Thoracic aorta (tissue), 2 donors: ENCODE data around the gene NTRK3. TPM values are rescaled to one million over a fixed set of nuclear protein-coding genes. Genes with fewer than 3 reads are reported as not detected.

Experiments used
- ATAC-seq: fragments of 150-250 bp; one replicate; pipeline ENCODE4 v1.8.0; 2017; ENCODE audit warnings: low read depth; ENCODE audit not compliant: insufficient number of reproducible peaks, low FRiP score
- DNase-seq: peaks from one replicate; pipeline ENCODE4 v3.0.0-alpha.2; 2020; ENCODE audit warnings: low spot score
- H3K27ac ChIP-seq, 2 donors: fragments of 200-600 bp; sonication (generic); 1 replicate in 1 of 2; 2 replicates in 1 of 2; pipeline ENCODE4 v1.5.1; 2016; ENCODE audit warnings: mild to moderate bottlenecking in 2 of 2, moderate library complexity in 2 of 2
- H3K27me3 ChIP-seq: fragments of 200-600 bp; sonication (generic); replicated peaks from 2 replicates; pipeline ENCODE4 v1.6.0; 2016; ENCODE audit warnings: mild to moderate bottlenecking; ENCODE audit not compliant: insufficient read depth
- H3K36me3 ChIP-seq: fragments of 200-600 bp; sonication (generic); one replicate; pipeline ENCODE4 v1.5.1; 2016
- H3K4me1 ChIP-seq, 2 donors: fragments of 200-600 bp; sonication (generic); 1 replicate in 1 of 2; 2 replicates in 1 of 2; pipeline versions ENCODE4 v1.5.1 to v1.6.0; 2016; ENCODE audit warnings: low read depth in 2 of 2, mild to moderate bottlenecking in 1 of 2; ENCODE audit not compliant: control insufficient read depth in 1 of 2
- H3K4me3 ChIP-seq: fragments of 200-600 bp; sonication (generic); 2 replicates; pipeline ENCODE4 v1.5.1; 2016; ENCODE audit warnings: mild to moderate bottlenecking
- H3K9me3 ChIP-seq: fragments of 200-600 bp; sonication (generic); 2 replicates; pipeline ENCODE4 v1.5.1; 2016
- total RNA-seq, 2 donors: library from RNA; depleted of rRNA; stranded (reverse); fragments of >200 nt; gene quantifications; one replicate each; pipeline versions ENCODE4 v1.1.0 to v1.2.3, GENCODE V29; 2016
- TF ChIP-seq, protein P1 (sequence below): fragments of 200-600 bp; sonication (generic); IDR thresholded peaks from one replicate; pipeline ENCODE4 v1.5.1; 2019; ENCODE audit warnings: antibody characterized with exemption

The NTRK3 gene
- total RNA-seq, 2 donors from 2014 or later: 84.9 to 87.3 TPM

DNA sequence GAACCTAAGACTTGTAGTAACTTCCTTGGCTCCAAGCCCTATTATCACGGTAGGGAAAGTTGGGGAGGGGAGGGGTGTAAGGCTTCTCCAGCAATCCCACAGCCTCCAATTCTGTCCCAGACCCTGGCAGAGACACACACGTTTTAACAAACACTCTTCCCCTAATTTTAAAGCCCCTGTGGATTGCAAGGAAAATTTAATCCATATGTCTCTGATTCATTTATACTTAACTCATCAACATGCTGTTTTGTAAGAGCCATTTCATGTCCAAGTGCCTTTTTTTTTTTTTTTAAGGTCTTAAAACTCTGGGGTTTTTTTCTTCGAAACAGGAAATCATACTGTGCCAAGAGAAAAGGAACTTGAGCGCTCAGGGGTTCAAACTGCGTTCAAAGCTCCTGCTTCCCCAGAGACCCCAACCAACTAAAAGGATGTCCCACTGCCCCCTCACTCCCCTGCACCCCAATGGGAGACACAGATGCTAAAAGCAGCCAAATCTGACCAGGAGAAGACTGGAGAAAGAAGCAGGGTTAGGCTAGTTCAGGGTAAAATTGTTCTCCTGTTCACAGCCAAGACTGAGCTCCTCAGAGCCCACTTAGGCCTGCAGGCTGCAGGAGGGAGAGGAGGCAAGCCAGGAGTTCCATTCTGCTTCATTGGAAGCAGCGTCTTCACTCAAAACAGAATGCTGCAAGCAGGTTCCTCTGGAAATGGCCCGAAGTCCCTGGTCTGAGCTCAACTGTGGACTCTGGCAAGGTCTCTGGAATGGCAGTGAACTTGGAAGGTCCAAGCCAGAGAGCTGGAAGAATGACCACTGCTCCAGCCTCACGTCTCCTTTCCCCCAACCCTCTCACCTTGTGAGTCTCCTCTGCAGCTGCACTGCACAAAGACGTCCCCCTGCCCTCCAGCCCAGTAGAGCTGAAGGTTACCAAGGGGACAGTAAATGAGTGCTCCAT lies 172.5 kb downstream of the NTRK3 start:
- Histone ChIP-seq H3K4me1 (peaks cover 25 to 83% of the 10 kb centered on the region in 2 donors), H3K27ac (peak overlapping the region; percentile 77 to 82), H3K4me3 (peak overlapping the region; percentile 46), H3K36me3 (no peaks in the 10 kb centered on the region), H3K9me3 (no peaks in the 10 kb centered on the region), H3K27me3 (no peaks in the 10 kb centered on the region)
- DNase-seq: no peak
- ATAC-seq: no peak
- TF ChIP-seq, protein P1, sequence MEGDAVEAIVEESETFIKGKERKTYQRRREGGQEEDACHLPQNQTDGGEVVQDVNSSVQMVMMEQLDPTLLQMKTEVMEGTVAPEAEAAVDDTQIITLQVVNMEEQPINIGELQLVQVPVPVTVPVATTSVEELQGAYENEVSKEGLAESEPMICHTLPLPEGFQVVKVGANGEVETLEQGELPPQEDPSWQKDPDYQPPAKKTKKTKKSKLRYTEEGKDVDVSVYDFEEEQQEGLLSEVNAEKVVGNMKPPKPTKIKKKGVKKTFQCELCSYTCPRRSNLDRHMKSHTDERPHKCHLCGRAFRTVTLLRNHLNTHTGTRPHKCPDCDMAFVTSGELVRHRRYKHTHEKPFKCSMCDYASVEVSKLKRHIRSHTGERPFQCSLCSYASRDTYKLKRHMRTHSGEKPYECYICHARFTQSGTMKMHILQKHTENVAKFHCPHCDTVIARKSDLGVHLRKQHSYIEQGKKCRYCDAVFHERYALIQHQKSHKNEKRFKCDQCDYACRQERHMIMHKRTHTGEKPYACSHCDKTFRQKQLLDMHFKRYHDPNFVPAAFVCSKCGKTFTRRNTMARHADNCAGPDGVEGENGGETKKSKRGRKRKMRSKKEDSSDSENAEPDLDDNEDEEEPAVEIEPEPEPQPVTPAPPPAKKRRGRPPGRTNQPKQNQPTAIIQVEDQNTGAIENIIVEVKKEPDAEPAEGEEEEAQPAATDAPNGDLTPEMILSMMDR: no peak

DNA sequence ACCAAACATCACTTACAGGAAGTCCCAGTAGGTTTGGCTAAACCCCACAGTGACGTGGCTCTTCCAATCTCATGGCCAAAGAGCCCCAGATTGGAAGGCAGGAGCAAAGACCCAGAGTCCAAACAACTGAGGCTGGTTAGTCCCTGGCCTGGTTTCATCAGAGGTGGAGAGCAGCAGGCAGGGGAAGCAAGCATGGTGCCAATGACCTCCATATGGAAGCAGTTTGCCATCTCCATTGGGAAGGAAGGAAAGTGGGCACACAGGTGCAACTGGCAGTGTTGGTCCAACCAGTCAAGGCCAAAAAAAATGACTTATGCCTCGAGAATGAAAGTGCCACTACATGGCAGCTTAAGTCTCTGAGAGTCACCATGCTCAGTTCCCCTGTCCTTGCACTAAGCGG lies 175.9 kb downstream of the NTRK3 start:
- H3K27ac ChIP-seq: peak overlapping the region; percentile 77 to 82
- no peak for ATAC-seq
- no peak for DNase-seq
- H3K4me1 ChIP-seq: peaks cover 32 to 88% of the 10 kb centered on the region in 2 donors
- no peaks in the 10 kb centered on the region for H3K36me3 ChIP-seq
- no peaks in the 10 kb centered on the region for H3K9me3 ChIP-seq
- no peak overlapping the region for H3K4me3 ChIP-seq
- TF ChIP-seq, protein P1: no peak
- H3K27me3 ChIP-seq: no peaks in the 10 kb centered on the region

DNA sequence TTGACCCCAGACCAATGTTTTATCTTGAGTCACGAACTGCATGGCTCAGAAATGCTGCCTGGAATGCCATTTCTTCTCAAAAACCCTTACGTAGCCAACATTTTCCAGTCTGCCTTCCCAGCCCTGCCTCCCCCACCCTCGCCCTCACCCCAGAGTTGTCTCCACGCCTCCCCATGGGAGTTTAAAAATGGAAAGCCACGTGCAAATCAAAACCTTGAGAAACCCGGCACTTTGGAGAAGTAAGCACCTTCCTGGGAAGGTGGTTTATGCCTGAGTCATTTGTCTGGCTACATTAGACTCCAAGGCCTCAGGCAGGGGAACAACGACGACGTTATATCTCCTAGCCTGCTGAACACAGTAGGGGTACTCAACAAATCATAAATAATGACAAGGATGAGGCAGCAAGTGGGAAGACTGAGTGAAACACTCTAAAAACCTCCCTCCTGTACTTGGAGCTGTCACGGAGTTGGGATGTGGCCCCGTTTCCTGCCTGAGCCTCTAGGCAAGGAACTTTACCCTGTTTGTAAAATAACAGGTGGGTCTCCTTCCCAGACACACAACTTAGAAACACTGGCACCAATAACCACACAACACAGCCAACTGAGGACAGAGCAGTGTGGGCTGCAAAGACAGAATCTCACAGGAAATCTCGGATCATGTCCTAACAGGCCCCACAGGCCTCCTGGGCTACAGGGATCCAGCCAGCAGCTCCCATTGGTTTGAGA lies 179.1 kb downstream of the NTRK3 start:
- no peaks in the 10 kb centered on the region for H3K27me3 ChIP-seq
- ATAC-seq (peak; percentile 77), DNase-seq (no peak)
- peaks cover 17 to 78% of the 10 kb centered on the region in 2 donors for H3K4me1 ChIP-seq
- TF ChIP-seq, protein P1: no peak
- H3K36me3 ChIP-seq: no peaks in the 10 kb centered on the region
- no peak overlapping the region for H3K4me3 ChIP-seq
- no peaks in the 10 kb centered on the region for H3K9me3 ChIP-seq
- peak overlapping the region; percentile 75 to 81 for H3K27ac ChIP-seq

DNA sequence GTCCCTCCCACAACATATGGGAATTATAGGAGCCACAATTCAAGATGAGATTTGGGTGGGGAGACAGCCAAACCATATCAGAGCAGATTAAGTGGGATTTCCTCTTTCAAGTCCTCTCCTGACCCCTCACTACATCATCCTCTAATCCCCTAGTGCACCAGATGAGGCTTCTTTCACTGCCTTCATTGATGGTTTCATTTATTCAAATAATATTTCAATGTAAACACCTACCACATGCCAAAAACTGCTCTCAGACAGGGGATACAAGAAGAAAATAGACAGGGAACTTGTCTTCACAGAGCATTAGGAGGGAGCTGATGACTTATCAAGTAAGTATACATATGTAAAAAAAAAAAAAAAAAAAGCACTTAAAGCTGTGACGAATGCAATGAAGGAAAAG lies 180.2 kb downstream of the NTRK3 start:
- no peak overlapping the region for H3K4me3 ChIP-seq
- DNase-seq (no peak), ATAC-seq (no peak)
- TF ChIP-seq, protein P1: no peak
- H3K27ac ChIP-seq: peak overlapping the region; percentile 75 to 81
- H3K36me3 ChIP-seq: no peaks in the 10 kb centered on the region
- no peaks in the 10 kb centered on the region for H3K27me3 ChIP-seq
- peaks cover 15 to 73% of the 10 kb centered on the region in 2 donors for H3K4me1 ChIP-seq
- H3K9me3 ChIP-seq: no peaks in the 10 kb centered on the region

DNA sequence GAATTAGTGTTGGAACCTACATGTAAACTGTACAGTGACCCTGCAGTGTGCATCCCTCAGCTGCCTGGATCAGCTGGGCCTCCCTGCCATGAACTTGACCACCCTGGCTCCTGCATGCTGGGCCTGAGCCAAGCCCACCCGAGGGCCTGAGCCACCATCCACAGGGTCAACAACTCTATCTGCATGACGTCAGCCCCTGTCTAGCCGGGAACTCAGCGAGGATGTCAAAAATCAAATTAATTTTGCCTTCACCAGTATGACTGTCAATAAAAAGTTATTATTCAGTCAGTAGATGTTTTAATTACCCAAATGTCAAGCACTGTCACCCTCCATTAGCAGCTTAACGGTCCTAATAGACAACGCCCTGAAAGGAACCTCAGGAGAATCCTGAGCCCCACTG lies 181.4 kb downstream of the NTRK3 start:
- no peaks in the 10 kb centered on the region for H3K27me3 ChIP-seq
- H3K9me3 ChIP-seq: no peaks in the 10 kb centered on the region
- TF ChIP-seq, protein P1: no peak
- H3K27ac ChIP-seq: no peak overlapping the region
- DNase-seq: no peak
- peaks cover 7 to 62% of the 10 kb centered on the region in 2 donors for H3K4me1 ChIP-seq
- no peaks in the 10 kb centered on the region for H3K36me3 ChIP-seq
- H3K4me3 ChIP-seq: no peak overlapping the region
- ATAC-seq: no peak
